Chondrocyte (in vitro differentiated cells): ENCODE results near the gene MGAT3. TPM values are rescaled to one million over a fixed set of nuclear protein-coding genes. Genes with fewer than 3 reads are reported as not detected.

Experiments used
- DNase-seq: peaks from one replicate; pipeline ENCODE4 v3.0.0; 2021; ENCODE audit warnings: mixed read lengths, low spot score
- H3K27ac Mint-ChIP-seq: one replicate; pipeline ENCODE4 v1.8.0; 2021; ENCODE audit warnings: mild to moderate bottlenecking, moderate library complexity, mixed read lengths; ENCODE audit not compliant: unreplicated experiment
- H3K27me3 Mint-ChIP-seq: 2 replicates; pipeline ENCODE4 v1.8.0; 2021; ENCODE audit warnings: low read depth, mixed read lengths
- H3K36me3 Mint-ChIP-seq: 2 replicates; pipeline ENCODE4 v1.8.0; 2021; ENCODE audit warnings: low read depth, mixed read lengths
- H3K4me1 Mint-ChIP-seq: 2 replicates; pipeline ENCODE4 v1.8.0; 2021; ENCODE audit warnings: low read depth, mild to moderate bottlenecking, mixed read lengths
- H3K4me3 Mint-ChIP-seq: one replicate; pipeline ENCODE4 v1.8.0; 2021; ENCODE audit warnings: mild to moderate bottlenecking, moderate library complexity, mixed read lengths; ENCODE audit not compliant: unreplicated experiment
- H3K9me3 Mint-ChIP-seq: 2 replicates; pipeline ENCODE4 v1.8.0; 2021; ENCODE audit warnings: low read depth, mixed read lengths
- total RNA-seq: library from RNA; stranded (reverse); gene quantifications from 3 replicates; pipeline ENCODE4 v1.2.1, GENCODE V29; 2021
- TF ChIP-seq, protein P1 (sequence below): fragments of 200-600 bp; sonication (generic); IDR thresholded peaks from 2 replicates; pipeline ENCODE4 v1.5.0; 2021; ENCODE audit warnings: antibody characterized with exemption, mild to moderate bottlenecking, moderate library complexity

MGAT3 gene
- total RNA-seq, 1 donor from 2014 or later, result 6.1 TPM

DNA sequence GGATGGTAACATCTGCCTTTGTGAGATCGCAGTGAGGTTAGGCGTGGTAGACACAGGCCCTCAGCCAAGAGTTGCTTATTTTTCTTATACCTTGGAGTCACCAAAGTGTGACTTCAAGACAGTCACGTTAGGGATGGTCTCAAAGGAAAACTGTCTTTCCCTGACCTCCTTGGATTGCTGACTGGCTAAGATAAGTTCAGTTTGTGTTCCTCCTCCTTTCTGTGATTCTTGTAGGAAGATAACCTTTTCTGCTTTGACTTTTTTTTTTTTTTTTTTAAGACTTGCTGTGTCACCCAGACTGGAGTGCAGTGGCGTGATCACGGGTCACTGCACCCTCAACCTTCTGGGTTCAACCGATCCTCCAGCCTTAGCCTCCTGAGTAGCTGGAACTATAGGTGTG lies 34.1 kb upstream of the MGAT3 start:
- no peak overlapping the region for H3K4me3 Mint-ChIP-seq
- no peaks in the 10 kb centered on the region for H3K9me3 Mint-ChIP-seq
- peaks cover 32% of the 10 kb centered on the region for H3K36me3 Mint-ChIP-seq
- H3K4me1 Mint-ChIP-seq, result peaks cover 7% of the 10 kb centered on the region
- TF ChIP-seq, protein P1, sequence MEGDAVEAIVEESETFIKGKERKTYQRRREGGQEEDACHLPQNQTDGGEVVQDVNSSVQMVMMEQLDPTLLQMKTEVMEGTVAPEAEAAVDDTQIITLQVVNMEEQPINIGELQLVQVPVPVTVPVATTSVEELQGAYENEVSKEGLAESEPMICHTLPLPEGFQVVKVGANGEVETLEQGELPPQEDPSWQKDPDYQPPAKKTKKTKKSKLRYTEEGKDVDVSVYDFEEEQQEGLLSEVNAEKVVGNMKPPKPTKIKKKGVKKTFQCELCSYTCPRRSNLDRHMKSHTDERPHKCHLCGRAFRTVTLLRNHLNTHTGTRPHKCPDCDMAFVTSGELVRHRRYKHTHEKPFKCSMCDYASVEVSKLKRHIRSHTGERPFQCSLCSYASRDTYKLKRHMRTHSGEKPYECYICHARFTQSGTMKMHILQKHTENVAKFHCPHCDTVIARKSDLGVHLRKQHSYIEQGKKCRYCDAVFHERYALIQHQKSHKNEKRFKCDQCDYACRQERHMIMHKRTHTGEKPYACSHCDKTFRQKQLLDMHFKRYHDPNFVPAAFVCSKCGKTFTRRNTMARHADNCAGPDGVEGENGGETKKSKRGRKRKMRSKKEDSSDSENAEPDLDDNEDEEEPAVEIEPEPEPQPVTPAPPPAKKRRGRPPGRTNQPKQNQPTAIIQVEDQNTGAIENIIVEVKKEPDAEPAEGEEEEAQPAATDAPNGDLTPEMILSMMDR, result no peak
- H3K27me3 Mint-ChIP-seq, result no peaks in the 10 kb centered on the region
- DNase-seq, result peak; percentile 12
- no peak overlapping the region for H3K27ac Mint-ChIP-seq

DNA sequence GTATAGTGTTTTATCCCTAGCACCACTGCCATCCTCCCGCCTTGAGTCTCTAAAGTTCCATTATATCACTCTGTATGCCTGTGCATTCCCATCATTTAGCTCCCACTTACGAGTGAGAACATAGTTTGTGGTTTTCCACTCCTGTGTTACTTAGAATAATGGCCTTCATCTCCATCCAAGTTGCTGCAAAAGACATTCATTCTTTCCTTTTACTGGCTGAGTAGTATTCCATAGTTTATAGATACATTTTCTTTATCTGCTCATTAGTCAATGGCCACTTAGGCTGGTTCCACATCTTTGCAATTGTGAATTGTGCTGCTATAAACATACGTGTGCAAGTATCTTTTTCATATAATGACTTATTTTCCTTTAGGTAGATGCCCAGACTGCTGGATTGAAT lies 32.8 kb upstream of the MGAT3 start:
- Mint-ChIP-seq H3K4me3 (no peak overlapping the region), H3K9me3 (no peaks in the 10 kb centered on the region), H3K4me1 (peaks cover 20% of the 10 kb centered on the region), H3K27me3 (no peaks in the 10 kb centered on the region), H3K27ac (no peak overlapping the region), H3K36me3 (peaks cover 22% of the 10 kb centered on the region)
- DNase-seq, result no peak
- TF ChIP-seq, protein P1, result no peak

DNA sequence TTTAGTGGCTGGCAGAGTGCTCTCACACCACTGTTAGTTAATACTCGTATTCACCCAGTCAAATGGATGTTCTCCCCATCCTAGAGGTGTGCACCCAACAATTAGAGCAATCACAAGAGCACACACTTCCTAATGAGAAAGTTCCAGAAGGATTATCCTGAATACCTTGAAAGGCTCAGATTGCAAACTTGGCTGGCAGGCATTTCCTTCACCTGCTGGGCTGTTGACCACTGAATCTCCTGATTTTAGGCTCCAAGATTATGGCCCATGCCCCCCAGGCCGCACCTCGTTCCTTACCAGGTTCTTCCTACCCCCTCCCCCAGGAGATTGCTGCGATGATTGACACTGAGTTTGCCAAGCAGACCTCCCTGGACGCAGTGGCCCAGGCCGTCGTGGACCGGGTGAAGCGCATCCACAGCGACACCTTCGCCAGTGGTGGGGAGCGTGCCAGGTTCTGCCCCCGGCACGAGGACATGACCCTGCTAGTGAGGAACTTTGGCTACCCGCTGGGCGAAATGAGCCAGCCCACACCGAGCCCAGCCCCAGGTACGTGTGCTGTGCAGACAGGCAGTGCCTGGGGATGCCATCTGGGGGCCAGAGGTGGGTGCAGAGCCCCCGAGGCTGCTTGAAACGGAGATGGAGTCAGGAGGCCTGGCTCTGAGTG lies 30.3 kb upstream of the MGAT3 start:
- Mint-ChIP-seq H3K27ac (no peak overlapping the region), H3K27me3 (no peaks in the 10 kb centered on the region), H3K36me3 (peaks cover 13% of the 10 kb centered on the region), H3K4me1 (peaks cover 43% of the 10 kb centered on the region), H3K9me3 (no peaks in the 10 kb centered on the region), H3K4me3 (no peak overlapping the region)
- TF ChIP-seq, protein P1, result no peak
- DNase-seq, result peak; percentile 79

DNA sequence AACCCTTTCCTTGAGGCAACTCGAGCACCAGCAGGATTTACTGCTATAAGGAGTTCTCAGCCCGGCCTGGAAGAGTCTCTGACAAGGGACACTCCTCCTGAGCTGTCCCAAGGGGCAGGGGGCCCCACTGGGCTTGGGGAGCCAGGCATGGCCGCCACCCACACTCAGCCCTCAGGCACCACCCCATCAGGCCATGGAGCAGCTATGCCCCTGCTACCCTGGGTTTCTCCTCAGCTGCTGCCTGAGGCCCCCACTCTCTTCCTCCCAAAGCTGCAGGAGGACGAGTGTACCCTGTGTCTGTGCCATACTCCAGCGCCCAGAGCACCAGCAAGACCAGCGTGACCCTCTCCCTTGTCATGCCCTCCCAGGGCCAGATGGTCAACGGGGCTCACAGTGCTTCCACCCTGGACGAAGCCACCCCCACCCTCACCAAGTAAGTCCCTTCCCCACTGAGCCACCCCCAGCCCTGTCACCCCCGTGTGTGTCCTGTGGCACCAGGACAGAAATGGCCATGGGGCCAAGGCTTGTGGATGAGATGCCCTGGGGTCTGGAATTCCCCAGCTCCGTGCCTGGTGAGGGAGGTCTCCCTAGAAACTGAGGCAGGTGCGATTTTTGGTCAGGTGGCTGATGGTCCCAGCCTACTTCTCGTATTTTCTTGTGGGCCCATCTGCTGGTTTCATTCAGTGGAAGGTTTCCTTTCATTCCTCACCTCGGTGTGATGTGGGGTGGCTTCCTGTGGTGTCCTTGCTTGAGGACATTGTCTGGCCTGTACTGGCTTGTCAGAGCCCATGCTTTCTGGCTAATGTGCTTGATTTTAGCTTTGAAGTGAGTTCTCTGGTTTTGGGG lies 28.8 kb upstream of the MGAT3 start:
- H3K9me3 Mint-ChIP-seq, result no peaks in the 10 kb centered on the region
- TF ChIP-seq, protein P1, result no peak
- H3K27me3 Mint-ChIP-seq, result no peaks in the 10 kb centered on the region
- peak; percentile 87 for DNase-seq
- H3K4me1 Mint-ChIP-seq, result peaks cover 52% of the 10 kb centered on the region
- peaks cover 6% of the 10 kb centered on the region for H3K36me3 Mint-ChIP-seq
- H3K27ac Mint-ChIP-seq, result peak overlapping the region; percentile 74
- H3K4me3 Mint-ChIP-seq, result no peak overlapping the region

DNA sequence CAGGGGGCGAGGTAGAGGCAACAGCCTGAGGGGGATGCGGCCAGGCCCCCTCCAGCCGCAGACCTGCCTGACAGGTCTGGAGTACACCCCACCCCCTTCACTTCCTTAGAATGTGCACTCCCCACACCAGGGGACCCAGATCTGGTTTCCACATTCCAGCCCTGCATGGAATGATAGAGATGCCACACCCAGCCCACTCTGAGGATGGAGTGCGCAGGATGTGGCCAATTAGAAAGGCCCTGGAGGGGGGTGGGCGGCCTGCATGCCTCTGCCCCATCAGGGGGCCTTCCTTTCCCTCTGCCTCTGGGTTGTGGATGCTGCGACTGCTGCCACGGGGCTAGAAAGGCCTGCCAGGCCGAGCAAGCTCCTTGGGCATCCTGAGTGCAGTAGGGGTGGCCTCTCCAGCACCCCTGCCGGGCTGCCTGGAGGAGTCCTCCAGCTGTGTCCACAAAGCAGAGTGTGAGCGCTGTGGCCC lies 28.2 kb upstream of the MGAT3 start:
- H3K4me1 Mint-ChIP-seq, result peaks cover 52% of the 10 kb centered on the region

More for the DNA sequence above, 28.2 kb upstream of the MGAT3 start:
- Mint-ChIP-seq H3K27ac (peak overlapping the region; percentile 74), H3K36me3 (peaks cover 5% of the 10 kb centered on the region), H3K4me3 (no peak overlapping the region), H3K9me3 (no peaks in the 10 kb centered on the region), H3K27me3 (no peaks in the 10 kb centered on the region)
- TF ChIP-seq, protein P1, result peak; percentile 54
- peak; percentile 95 for DNase-seq
